NCI-H2029 (cell line): ENCODE data around the gene CDRT15.
"Not testable (repeated sequence)": the region's sequence is repeated elsewhere in the genome, so short reads cannot be mapped to it uniquely, and the experiment has no call there.

Experiments used
- DNase-seq: peaks from one replicate; lab custom pipeline; 2025; lab: John Stamatoyannopoulos, UW

Gene CDRT15

GRCh38 chr17:14206891-14207290 is 29.8 kb downstream of the CDRT15 start:
- DNase-seq: no peak

- DNase-seq: peak; percentile 71
Measured at GRCh38 chr17:14205992-14206461, 30.6 kb downstream of the CDRT15 start.

- no peak for DNase-seq
Measured at GRCh38 chr17:14205380-14205779, 31.3 kb downstream of the CDRT15 start.

- DNase-seq: no peak
Measured at GRCh38 chr17:14204546-14204945, 32.1 kb downstream of the CDRT15 start.

- DNase-seq: no peak
Measured at GRCh38 chr17:14204084-14204483, 32.6 kb downstream of the CDRT15 start.

GRCh38 chr17:14203388-14203787 is 33.3 kb downstream of the CDRT15 start:
- DNase-seq: no peak

GRCh38 chr17:14202388-14203166 is 34.1 kb downstream of the CDRT15 start:
- no peak for DNase-seq

- no peak for DNase-seq
Measured at GRCh38 chr17:14201988-14202380, 34.7 kb downstream of the CDRT15 start.

- no peak for DNase-seq
Measured at GRCh38 chr17:14201021-14201987, 35.4 kb downstream of the CDRT15 start.

- no peak for DNase-seq
Measured at GRCh38 chr17:14200354-14200753, 36.3 kb downstream of the CDRT15 start.

- no peak for DNase-seq
Measured at GRCh38 chr17:14199601-14200000, 37.1 kb downstream of the CDRT15 start.

- peak; percentile 10 for DNase-seq
Measured at GRCh38 chr17:14198575-14198974, 38.1 kb downstream of the CDRT15 start.

- DNase-seq: peak; percentile 41
Measured at GRCh38 chr17:14198013-14198412, 38.6 kb downstream of the CDRT15 start.

- DNase-seq: no peak
Measured at GRCh38 chr17:14197586-14197985, 39.1 kb downstream of the CDRT15 start.

- DNase-seq: no peak
Measured at GRCh38 chr17:14197057-14197456, 39.6 kb downstream of the CDRT15 start.

- DNase-seq: no peak
Measured at GRCh38 chr17:14196377-14196997, 40.2 kb downstream of the CDRT15 start.

GRCh38 chr17:14192636-14193344 is 43.9 kb downstream of the CDRT15 start:
- not testable (repeated sequence) for DNase-seq

GRCh38 chr17:14192039-14192438 is 44.6 kb downstream of the CDRT15 start:
- not testable (repeated sequence) for DNase-seq

GRCh38 chr17:14191469-14191868 is 45.2 kb downstream of the CDRT15 start:
- not testable (repeated sequence) for DNase-seq

- DNase-seq: not testable (repeated sequence)
Measured at GRCh38 chr17:14190774-14191173, 45.9 kb downstream of the CDRT15 start.

- DNase-seq: not testable (repeated sequence)
Measured at GRCh38 chr17:14186443-14186842, 50.2 kb downstream of the CDRT15 start.
